GM12891 (cell line): ENCODE data around the gene LRRC40.

Experiments used
- DNase-seq: peaks from one replicate; pipeline ENCODE4 v3.0.0; 2011; ENCODE audit warnings: low spot score; ENCODE audit not compliant: insufficient read length
- FAIRE-seq: peaks from 2 replicates; lab custom pipeline; 2011; peaks lifted over from hg19 to GRCh38; lab: Jason Lieb, UNC
- PAX5 ChIP-seq: IDR thresholded peaks from 2 replicates; pipeline ENCODE4 v1.6.1; 2011; ENCODE audit warnings: low read length, moderate library complexity, mild to moderate bottlenecking; ENCODE audit not compliant: insufficient read depth, severe bottlenecking
- POLR2A ChIP-seq: IDR thresholded peaks from 2 replicates; pipeline ENCODE4 v1.6.1; 2011; ENCODE audit warnings: low read depth, low read length, control low read depth
- POLR2AphosphoS5 ChIP-seq: IDR thresholded peaks from 2 replicates; pipeline ENCODE4 v1.6.1; 2011; ENCODE audit warnings: low read depth, low read length, control low read depth
- POU2F2 ChIP-seq: IDR thresholded peaks from 2 replicates; pipeline ENCODE4 v1.6.1; 2011; ENCODE audit warnings: low read depth, mild to moderate bottlenecking, control low read depth, low read length, moderate library complexity
- SPI1 ChIP-seq: IDR thresholded peaks from 2 replicates; pipeline ENCODE4 v1.6.1; 2011; ENCODE audit warnings: low read depth, low read length, control low read depth
- TAF1 ChIP-seq: IDR thresholded peaks from 2 replicates; pipeline ENCODE4 v1.6.1; 2011; ENCODE audit warnings: low read depth, low read length, control low read depth

LRRC40 gene

DNA sequence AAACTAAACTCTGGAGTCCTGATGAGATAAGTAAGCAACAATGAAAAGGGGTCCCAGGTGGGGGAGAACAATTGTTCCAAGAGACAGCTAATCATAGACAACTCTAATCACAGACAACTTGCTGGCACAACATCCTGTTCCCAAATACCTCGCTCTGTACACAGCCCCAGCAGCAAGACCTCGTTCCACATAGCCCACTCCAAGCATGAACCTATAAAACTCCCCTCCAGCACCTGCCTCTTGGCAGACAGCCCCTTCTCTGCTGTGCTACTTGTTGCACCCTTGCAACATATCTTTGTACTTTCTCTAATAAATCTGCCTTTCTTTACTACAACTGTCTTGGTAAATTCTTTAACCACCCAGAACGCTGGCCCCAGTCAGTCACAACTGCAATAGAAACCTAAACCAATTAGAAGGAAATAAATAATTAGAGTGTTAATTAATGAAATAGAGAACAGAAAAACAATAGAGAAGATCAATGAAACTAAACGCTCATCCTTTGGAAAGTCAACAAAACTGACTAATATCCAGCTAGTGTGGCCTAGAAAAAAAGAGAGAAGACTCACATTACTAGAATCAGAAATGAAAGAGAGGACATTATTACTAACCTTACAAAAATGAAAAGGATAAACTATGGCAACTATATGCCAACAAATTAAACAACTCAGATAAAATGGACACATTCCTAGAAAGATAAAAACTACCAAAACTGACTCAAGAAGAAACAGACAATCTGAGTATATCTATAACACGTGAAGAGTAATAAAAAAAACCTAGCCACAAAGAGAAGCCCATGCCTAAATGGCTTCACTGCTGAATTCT, 36.1 kb downstream of the LRRC40 start:
- DNase-seq = no peak
- TF ChIP-seq PAX5 (no peak), POU2F2 (no peak), SPI1 (no peak), POLR2AphosphoS5 (no peak), POLR2A (no peak), TAF1 (no peak)
- FAIRE-seq = no peak

DNA sequence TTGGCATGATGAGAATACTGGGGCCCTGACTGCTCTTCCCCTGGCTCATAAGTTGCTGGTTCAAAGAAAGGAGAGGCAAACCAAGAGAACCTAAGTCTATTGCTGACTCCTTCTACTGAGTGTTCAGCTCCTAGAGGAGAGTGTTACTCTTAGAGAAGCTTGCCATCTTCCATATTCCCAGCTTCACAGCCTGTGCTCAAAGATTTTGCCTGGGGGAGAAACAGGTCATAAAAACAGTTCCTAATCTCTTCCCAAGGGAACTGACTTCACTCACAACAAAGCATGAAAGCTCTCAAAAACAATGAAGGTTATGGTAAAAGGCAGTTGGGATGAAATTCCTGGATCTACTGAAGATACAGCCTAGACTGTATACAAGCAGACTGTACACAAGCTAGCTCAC, 37.1 kb downstream of the LRRC40 start:
- FAIRE-seq (no peak), DNase-seq (no peak)
- TF ChIP-seq POLR2A = no peak
- no peak for TF ChIP-seq SPI1
- no peak for TF ChIP-seq POU2F2
- no peak for TF ChIP-seq PAX5
- no peak for TF ChIP-seq POLR2AphosphoS5
- no peak for TF ChIP-seq TAF1

DNA sequence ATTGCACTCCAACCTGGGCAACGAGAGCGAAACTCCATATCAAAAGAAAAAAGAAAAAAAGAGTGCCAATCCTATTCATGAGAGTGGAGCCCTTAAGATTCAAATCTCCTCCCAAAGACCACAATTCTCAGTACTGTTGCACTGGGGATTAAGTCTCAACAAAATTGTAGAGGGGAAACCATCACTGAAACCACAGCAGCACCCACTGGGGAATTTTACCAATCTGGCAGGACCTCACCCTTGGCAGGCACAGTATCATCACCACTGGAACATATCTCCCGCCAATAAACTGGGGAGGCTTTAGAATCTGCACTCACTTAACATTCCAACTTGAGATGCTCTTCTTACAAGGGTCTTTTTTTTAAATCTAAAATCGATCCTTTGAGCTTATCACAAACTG, 41.0 kb downstream of the LRRC40 start:
- TF ChIP-seq TAF1 (no peak), POU2F2 (no peak), POLR2A (no peak), PAX5 (no peak), POLR2AphosphoS5 (no peak), SPI1 (no peak)
- DNase-seq (no peak), FAIRE-seq (no peak)

DNA sequence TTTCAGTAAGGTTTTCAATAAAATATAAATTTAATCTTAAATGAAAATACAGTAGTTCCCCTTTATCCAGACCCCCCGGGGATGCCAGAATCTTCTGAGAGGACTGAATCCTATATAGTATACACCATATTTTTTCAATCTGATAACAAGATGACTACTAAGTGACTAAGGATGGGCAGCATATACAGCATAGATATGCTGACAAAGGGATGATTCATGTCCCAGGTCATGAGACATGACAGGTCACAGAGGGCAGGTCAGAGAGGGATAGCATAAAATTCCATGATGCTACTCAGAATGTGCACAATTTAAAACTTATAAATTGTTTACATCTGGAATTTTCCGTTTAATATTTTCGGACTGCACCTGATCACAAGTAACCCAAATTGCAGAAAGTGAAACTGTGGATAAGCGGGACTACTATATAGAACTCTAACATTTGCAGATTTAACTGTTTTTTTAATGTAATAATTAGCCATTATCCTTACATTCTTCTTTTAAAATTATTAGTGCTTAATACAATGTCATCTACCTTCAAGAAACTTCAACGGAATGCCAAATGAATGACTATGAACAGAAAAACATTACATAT, 48.8 kb downstream of the LRRC40 start:
- DNase-seq (no peak), FAIRE-seq (no peak)
- TF ChIP-seq POLR2AphosphoS5 (no peak), POLR2A (no peak), POU2F2 (no peak), SPI1 (no peak), TAF1 (no peak), PAX5 (no peak)

DNA sequence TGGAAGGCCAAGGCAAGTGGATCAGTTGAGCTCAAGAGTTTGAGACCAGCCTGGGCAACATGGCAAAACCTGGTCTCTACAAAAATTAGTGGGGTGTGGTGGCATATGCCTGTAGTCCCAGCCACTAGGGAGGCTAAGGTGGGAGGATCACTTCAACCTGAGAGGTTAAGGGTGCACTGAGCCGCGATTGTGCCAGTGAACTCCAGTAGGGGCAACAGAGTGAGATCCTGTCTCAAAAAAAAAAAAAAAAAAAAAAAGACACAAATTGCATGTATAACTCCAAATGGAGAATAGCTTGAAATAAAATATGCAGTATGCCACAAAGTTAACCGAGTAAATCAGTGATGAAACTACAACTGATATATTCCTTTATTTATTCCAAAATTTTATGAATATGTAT, 51.6 kb downstream of the LRRC40 start:
- FAIRE-seq = no peak
- no peak for TF ChIP-seq SPI1
- TF ChIP-seq TAF1 = no peak
- TF ChIP-seq POLR2A = no peak
- TF ChIP-seq PAX5 = no peak
- no peak for TF ChIP-seq POLR2AphosphoS5
- no peak for TF ChIP-seq POU2F2
- no peak for DNase-seq

DNA sequence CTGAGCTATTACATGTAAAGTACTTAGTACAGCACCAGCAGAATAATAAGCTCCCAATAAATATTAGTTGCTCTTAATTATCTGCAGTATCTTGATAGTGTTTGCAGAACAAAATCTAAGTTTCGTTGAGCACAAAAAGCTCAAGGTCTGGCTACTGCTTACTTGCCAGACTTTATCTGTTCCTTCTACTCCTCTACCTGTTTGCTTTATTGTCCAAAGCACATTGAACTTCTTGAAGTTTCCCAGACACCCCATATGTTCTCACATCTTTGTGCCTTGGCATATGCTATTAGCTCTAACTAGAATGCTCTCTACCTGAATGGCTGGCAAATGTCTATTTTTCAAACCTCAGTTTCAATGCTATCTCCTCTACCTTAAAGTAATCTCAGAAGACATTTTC, 54.9 kb downstream of the LRRC40 start:
- TF ChIP-seq POLR2AphosphoS5 (no peak), PAX5 (no peak), SPI1 (no peak), POLR2A (no peak), TAF1 (no peak), POU2F2 (no peak)
- no peak for DNase-seq
- no peak for FAIRE-seq

DNA sequence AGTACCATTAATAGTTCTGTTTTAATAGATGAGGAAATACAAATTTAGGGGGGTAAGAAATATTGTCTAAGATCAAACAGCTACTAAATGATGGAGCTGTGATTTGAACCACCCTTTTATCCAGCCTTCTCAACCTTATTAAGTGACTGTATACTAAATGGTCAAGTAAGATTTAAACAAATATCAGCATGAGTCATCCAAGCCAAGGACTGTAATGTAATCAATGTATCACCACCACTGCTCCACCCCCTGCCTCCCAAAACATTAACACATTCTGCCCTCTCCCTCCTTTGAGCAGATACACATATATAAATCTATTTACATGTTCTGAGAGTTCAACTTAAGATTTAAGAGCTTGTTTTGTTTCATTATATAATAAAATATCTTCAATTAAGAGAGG, 58.9 kb downstream of the LRRC40 start:
- no peak for DNase-seq
- no peak for FAIRE-seq
- TF ChIP-seq POLR2AphosphoS5 (no peak), TAF1 (no peak), POU2F2 (no peak), PAX5 (no peak), POLR2A (no peak), SPI1 (no peak)

DNA sequence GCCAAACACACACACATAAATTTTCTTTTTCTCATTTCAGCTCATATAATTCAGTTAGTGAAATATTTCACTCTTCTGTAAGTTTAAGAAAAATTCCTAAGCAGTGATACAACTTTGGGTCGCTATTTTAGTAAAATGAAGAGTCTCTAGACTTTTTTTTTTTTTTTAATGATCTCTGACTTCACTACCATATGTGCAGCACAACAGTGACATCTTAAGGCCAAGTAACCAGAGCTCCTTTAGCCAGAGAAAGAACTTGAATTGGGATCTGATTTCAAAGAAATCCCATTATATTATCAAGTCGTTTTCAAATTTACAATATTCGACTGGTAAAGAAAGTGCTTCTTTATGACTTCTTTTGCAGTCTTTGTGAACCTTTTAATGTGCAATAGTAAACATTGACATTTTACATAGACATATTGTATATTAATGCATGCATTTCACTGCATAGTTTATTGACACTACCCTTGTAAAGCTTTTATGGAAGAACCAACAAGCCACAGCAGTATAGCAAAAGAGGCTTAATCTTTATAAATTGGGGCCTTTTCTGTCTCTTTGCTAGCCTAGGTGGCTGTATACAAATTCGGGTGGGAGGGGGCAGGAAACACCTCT, 62.2 kb downstream of the LRRC40 start:
- no peak for TF ChIP-seq POU2F2
- no peak for TF ChIP-seq POLR2AphosphoS5
- TF ChIP-seq PAX5 = no peak
- no peak for TF ChIP-seq TAF1
- no peak for TF ChIP-seq POLR2A
- no peak for TF ChIP-seq SPI1
- DNase-seq (no peak), FAIRE-seq (no peak)

DNA sequence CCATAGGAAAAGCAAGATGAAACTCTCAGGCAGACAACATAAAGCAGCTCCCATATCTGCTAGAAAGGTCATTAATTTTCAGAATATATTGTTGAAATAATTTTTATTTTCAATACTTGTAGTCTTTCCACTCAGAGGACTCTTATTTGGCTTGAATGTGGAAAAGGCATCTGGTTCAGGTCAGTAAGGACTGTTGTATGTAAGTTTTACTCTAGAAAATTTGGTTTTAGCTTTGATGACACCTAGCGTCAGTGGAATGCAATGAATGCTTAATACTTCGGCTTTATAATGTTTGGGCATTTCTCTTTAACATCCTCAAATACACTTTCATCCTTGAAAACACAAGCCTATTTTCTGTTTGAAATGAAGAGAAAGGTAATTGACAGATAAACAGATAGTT, 63.3 kb downstream of the LRRC40 start:
- TF ChIP-seq TAF1 = no peak
- no peak for TF ChIP-seq POLR2A
- no peak for TF ChIP-seq POU2F2
- no peak for TF ChIP-seq SPI1
- no peak for TF ChIP-seq POLR2AphosphoS5
- TF ChIP-seq PAX5 = no peak
- DNase-seq (no peak), FAIRE-seq (no peak)
